H9 (cell line): ENCODE data around the gene TSPYL4. TPM values are rescaled to one million over a fixed set of nuclear protein-coding genes. Genes with fewer than 3 reads are reported as not detected.

Experiments
- DNase-seq: peaks from one replicate; pipeline ENCODE4 v3.0.0-alpha.2; 2017
- H2AFZ ChIP-seq: one replicate; pipeline ENCODE4 v1.6.1; 2013; ENCODE audit warnings: mild to moderate bottlenecking, low read length, control low read depth, moderate library complexity
- H2AK5ac ChIP-seq: 2 replicates; pipeline ENCODE4 v1.6.1; 2013; ENCODE audit warnings: low read length, control low read depth, mixed read lengths; ENCODE audit not compliant: insufficient read length
- H2BK120ac ChIP-seq: one replicate; pipeline ENCODE4 v1.6.1; 2013; ENCODE audit warnings: low read depth, mild to moderate bottlenecking, low read length, control low read depth, inconsistent platforms; ENCODE audit not compliant: poor library complexity, severe bottlenecking
- H2BK12ac ChIP-seq: 2 replicates; pipeline ENCODE4 v1.6.1; 2013; ENCODE audit warnings: low read length, control low read depth, mixed read lengths, low read depth; ENCODE audit not compliant: insufficient read length
- H2BK15ac ChIP-seq: 2 replicates; pipeline ENCODE4 v1.6.1; 2013; ENCODE audit warnings: low read depth, low read length, control low read depth
- H2BK20ac ChIP-seq: one replicate; pipeline ENCODE4 v1.6.1; 2013; ENCODE audit warnings: low read depth, mild to moderate bottlenecking, low read length, control low read depth, inconsistent platforms; ENCODE audit not compliant: poor library complexity, severe bottlenecking
- H2BK5ac ChIP-seq: 2 replicates; pipeline ENCODE4 v1.6.1; 2013; ENCODE audit warnings: low read length, control low read depth, mixed read lengths; ENCODE audit not compliant: insufficient read length
- H3K14ac ChIP-seq: 2 replicates; pipeline ENCODE4 v1.6.1; 2013; ENCODE audit warnings: low read length, control low read depth; ENCODE audit not compliant: insufficient read depth
- H3K18ac ChIP-seq: 2 replicates; pipeline ENCODE4 v1.6.1; 2013; ENCODE audit warnings: low read depth, mild to moderate bottlenecking, mixed read lengths, low read length, control low read depth; ENCODE audit not compliant: insufficient read length
- H3K23ac ChIP-seq: 2 replicates; pipeline ENCODE4 v1.6.1; 2013; ENCODE audit warnings: low read length, control low read depth, mixed read lengths, low read depth; ENCODE audit not compliant: insufficient read length
- H3K23me2 ChIP-seq: 2 replicates; pipeline ENCODE4 v1.6.1; 2013; ENCODE audit warnings: low read depth, mild to moderate bottlenecking, mixed read lengths, low read length, control low read depth; ENCODE audit not compliant: insufficient read length, poor library complexity, severe bottlenecking
- H3K27ac ChIP-seq: 2 replicates; pipeline ENCODE4 v1.5.1; 2013; ENCODE audit warnings: low read length, control low read depth, mixed read lengths, low read depth; ENCODE audit not compliant: insufficient read length
- H3K27me3 ChIP-seq: 2 replicates; pipeline ENCODE4 v1.6.1; 2013; ENCODE audit warnings: low read length, control low read depth, inconsistent platforms; ENCODE audit not compliant: insufficient read depth
- H3K4ac ChIP-seq: 2 replicates; pipeline ENCODE4 v1.6.1; 2013; ENCODE audit warnings: low read depth, mild to moderate bottlenecking, control low read depth, inconsistent platforms, low read length, moderate library complexity
- H3K4me1 ChIP-seq: 2 replicates; pipeline ENCODE4 v1.6.1; 2013; ENCODE audit warnings: low read length, control low read depth, inconsistent platforms; ENCODE audit not compliant: insufficient read depth
- H3K4me2 ChIP-seq: 2 replicates; pipeline ENCODE4 v1.6.1; 2013; ENCODE audit warnings: low read length, control low read depth, mixed read lengths; ENCODE audit not compliant: insufficient read length, insufficient read depth
- H3K56ac ChIP-seq: 2 replicates; pipeline ENCODE4 v1.6.1; 2013; ENCODE audit warnings: low read depth, mild to moderate bottlenecking, mixed read lengths, low read length, control low read depth; ENCODE audit not compliant: insufficient read length
- H3K79me1 ChIP-seq: 2 replicates; pipeline ENCODE4 v1.6.1; 2013; ENCODE audit warnings: low read depth, mild to moderate bottlenecking, moderate library complexity, low read length, control low read depth, inconsistent platforms; ENCODE audit not compliant: insufficient read depth, poor library complexity, severe bottlenecking
- H3K79me2 ChIP-seq: 2 replicates; pipeline ENCODE4 v1.6.1; 2013; ENCODE audit warnings: low read length, control low read depth, inconsistent platforms; ENCODE audit not compliant: insufficient read depth
- H3K9ac ChIP-seq: 2 replicates; pipeline ENCODE4 v1.6.1; 2013; ENCODE audit warnings: low read length, control low read depth, mixed read lengths; ENCODE audit not compliant: insufficient read length; ENCODE audit errors: extremely low read depth
- H3K9me3 ChIP-seq: one replicate; pipeline ENCODE4 v1.6.1; 2013; ENCODE audit warnings: low read depth, low read length, inconsistent platforms; ENCODE audit not compliant: control insufficient read depth
- H3T11ph ChIP-seq: one replicate; pipeline ENCODE4 v1.6.1; 2013; ENCODE audit warnings: mild to moderate bottlenecking, low read length, control low read depth, inconsistent platforms
- H4K20me1 ChIP-seq: one replicate; pipeline ENCODE4 v1.6.1; 2013; ENCODE audit not compliant: control insufficient read depth, insufficient read length, insufficient read depth
- H4K5ac ChIP-seq: 2 replicates; pipeline ENCODE4 v1.6.1; 2013; ENCODE audit warnings: low read depth, mild to moderate bottlenecking, mixed read lengths, low read length, control low read depth; ENCODE audit not compliant: insufficient read length
- H4K8ac ChIP-seq: replicated peaks from 2 replicates; pipeline ENCODE4 v1.6.1; 2013; ENCODE audit warnings: low read length, control low read depth, mixed read lengths, low read depth; ENCODE audit not compliant: insufficient read length
- H4K91ac ChIP-seq: 2 replicates; pipeline ENCODE4 v1.6.1; 2013; ENCODE audit warnings: low read depth, mild to moderate bottlenecking, moderate library complexity, mixed read lengths, low read length, control low read depth; ENCODE audit not compliant: insufficient read length
- H3K27ac Mint-ChIP-seq, 3 experiments: 2 replicates in 2 of 3; 3 replicates in 1 of 3; pipeline ENCODE4 v1.8.0; 2020 to 2021; ENCODE audit warnings: mixed read lengths in 3 of 3, mild to moderate bottlenecking in 1 of 3, moderate library complexity in 1 of 3
- H3K27me3 Mint-ChIP-seq: 2 replicates; pipeline ENCODE4 v1.8.0; 2021; ENCODE audit warnings: low read depth, mild to moderate bottlenecking, moderate library complexity, mixed read lengths
- H3K36me3 Mint-ChIP-seq, 3 experiments: 2 replicates in 2 of 3; 3 replicates in 1 of 3; pipeline ENCODE4 v1.8.0; 2020 to 2021; ENCODE audit warnings: low read depth in 3 of 3, mixed read lengths in 3 of 3; ENCODE audit not compliant: insufficient read depth in 1 of 3
- H3K4me1 Mint-ChIP-seq, 2 experiments: 2 replicates each; pipeline ENCODE4 v1.8.0; 2020; ENCODE audit warnings: mixed read lengths in 2 of 2
- H3K4me3 Mint-ChIP-seq, 2 experiments: 2 replicates in 1 of 2; 3 replicates in 1 of 2; pipeline ENCODE4 v1.8.0; 2020 to 2021; ENCODE audit warnings: mild to moderate bottlenecking in 2 of 2, mixed read lengths in 2 of 2, moderate library complexity in 1 of 2
- H3K9me3 Mint-ChIP-seq, 2 experiments: 2 replicates in 1 of 2; 3 replicates in 1 of 2; pipeline ENCODE4 v1.8.0; 2020; ENCODE audit warnings: mild to moderate bottlenecking in 2 of 2, mixed read lengths in 2 of 2, moderate library complexity in 1 of 2
- total RNA-seq: library from RNA; stranded (reverse); gene quantifications from 2 replicates; pipeline ENCODE4 v1.2.1, GENCODE V29; 2021
- TF ChIP-seq, protein P1 (sequence below): fragments of 200-600 bp; sonication (generic); conservative IDR thresholded peaks from 3 replicates; pipeline ENCODE4 v1.8.0; 2021; ENCODE audit warnings: antibody characterized with exemption, mild to moderate bottlenecking

Gene TSPYL4
- total RNA-seq, 1 experiment from 2014 or later = 19.0 TPM

DNA sequence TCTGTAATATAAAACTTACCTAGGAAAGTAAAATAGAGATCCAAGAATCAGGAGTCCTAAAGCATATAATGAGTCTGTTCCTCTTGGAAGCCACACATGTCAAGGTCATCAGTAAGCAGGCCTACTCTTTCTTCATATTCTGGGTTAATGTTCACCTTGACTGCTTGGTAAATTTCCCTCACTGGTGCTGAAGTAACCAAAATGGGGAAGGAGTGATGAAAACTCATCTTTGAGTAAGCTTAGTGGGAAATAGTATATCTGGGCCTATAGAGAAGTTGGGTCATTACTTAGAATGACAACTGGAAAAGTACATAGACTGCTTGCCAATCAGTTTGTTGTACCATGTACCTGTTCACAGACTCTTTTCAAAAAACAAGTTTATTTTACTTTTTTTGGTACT is 6.6 kb downstream of the TSPYL4 start:
- no peaks in the 10 kb centered on the region for H3K27me3 Mint-ChIP-seq
- Histone ChIP-seq H2AK5ac (no peak overlapping the region), H2BK12ac (no peak overlapping the region), H3K23ac (no peak overlapping the region), H3K79me2 (peaks cover 3% of the 10 kb centered on the region; the same call in 1 of the 2 replicates), H3K14ac (no peak overlapping the region), H3K4me1 (peaks cover 10% of the 10 kb centered on the region; the same call in 1 of the 2 replicates), H4K8ac (no peak overlapping the region), H3K18ac (no peak overlapping the region), H2BK20ac (no peak overlapping the region), H4K20me1 (no peaks in the 10 kb centered on the region), H3K23me2 (peaks cover 3% of the 10 kb centered on the region), H3K4me2 (no peak overlapping the region), H3K9me3 (no peaks in the 10 kb centered on the region), H4K91ac (no peak overlapping the region), H3K27me3 (no peaks in the 10 kb centered on the region), H3K79me1 (no peaks in the 10 kb centered on the region), H3K9ac (no peak overlapping the region), H2BK5ac (no peak overlapping the region), H2BK15ac (no peak overlapping the region), H4K5ac (no peak overlapping the region), H3T11ph (no peak overlapping the region), H2BK120ac (no peak overlapping the region), H3K4ac (no peak overlapping the region), H2AFZ (no peak overlapping the region), H3K27ac (no peak overlapping the region), H3K56ac (no peak overlapping the region)
- H3K4me3 Mint-ChIP-seq = no peak overlapping the region
- TF ChIP-seq, protein P1, sequence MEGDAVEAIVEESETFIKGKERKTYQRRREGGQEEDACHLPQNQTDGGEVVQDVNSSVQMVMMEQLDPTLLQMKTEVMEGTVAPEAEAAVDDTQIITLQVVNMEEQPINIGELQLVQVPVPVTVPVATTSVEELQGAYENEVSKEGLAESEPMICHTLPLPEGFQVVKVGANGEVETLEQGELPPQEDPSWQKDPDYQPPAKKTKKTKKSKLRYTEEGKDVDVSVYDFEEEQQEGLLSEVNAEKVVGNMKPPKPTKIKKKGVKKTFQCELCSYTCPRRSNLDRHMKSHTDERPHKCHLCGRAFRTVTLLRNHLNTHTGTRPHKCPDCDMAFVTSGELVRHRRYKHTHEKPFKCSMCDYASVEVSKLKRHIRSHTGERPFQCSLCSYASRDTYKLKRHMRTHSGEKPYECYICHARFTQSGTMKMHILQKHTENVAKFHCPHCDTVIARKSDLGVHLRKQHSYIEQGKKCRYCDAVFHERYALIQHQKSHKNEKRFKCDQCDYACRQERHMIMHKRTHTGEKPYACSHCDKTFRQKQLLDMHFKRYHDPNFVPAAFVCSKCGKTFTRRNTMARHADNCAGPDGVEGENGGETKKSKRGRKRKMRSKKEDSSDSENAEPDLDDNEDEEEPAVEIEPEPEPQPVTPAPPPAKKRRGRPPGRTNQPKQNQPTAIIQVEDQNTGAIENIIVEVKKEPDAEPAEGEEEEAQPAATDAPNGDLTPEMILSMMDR = no peak
- peaks cover 2 to 10% (median 6%) of the 10 kb centered on the region in 3 experiments; a peak in 4 of 7 replicates for H3K36me3 Mint-ChIP-seq
- H3K4me1 Mint-ChIP-seq = peaks cover 24 to 25% of the 10 kb centered on the region in 2 experiments
- H3K27ac Mint-ChIP-seq = no peak overlapping the region
- DNase-seq = no peak
- no peaks in the 10 kb centered on the region for H3K9me3 Mint-ChIP-seq
